CD14-positive monocyte (primary cell): ENCODE results near the gene KCTD19. TPM values are rescaled to one million over a fixed set of nuclear protein-coding genes. Genes with fewer than 3 reads are reported as not detected.

ENCODE experiments used
- DNase-seq, 3 donors: peaks; one replicate each; pipeline ENCODE4 v3.0.0-alpha.2; 2011 to 2022
- H2AFZ ChIP-seq: 2 replicates; pipeline ENCODE4 v1.6.0; 2012; ENCODE audit warnings: mild to moderate bottlenecking, low read depth, low read length, inconsistent platforms; ENCODE audit not compliant: insufficient read depth, poor library complexity, severe bottlenecking
- H3K27ac ChIP-seq, 2 donors: 1 replicate in 1 of 2; 2 replicates in 1 of 2; pipeline ENCODE4 v1.5.1; 2012 to 2013; ENCODE audit warnings: low read length in 2 of 2, control low read depth in 1 of 2, inconsistent platforms in 1 of 2, low read depth in 1 of 2, mild to moderate bottlenecking in 1 of 2
- H3K27me3 ChIP-seq, 2 donors: one replicate each; pipeline versions ENCODE4 v1.6.0 to v1.6.1; 2011 to 2013; ENCODE audit warnings: low read length in 2 of 2; ENCODE audit not compliant: control insufficient read depth in 2 of 2, insufficient read depth in 2 of 2
- H3K36me3 ChIP-seq, 2 donors: replicated peaks in 1 of 2; 1 replicate in 1 of 2; 2 replicates in 1 of 2; pipeline versions ENCODE4 v1.5.1 to v1.6.1; 2012 to 2013; ENCODE audit warnings: low read length in 2 of 2, control low read depth in 1 of 2, inconsistent platforms in 1 of 2, mild to moderate bottlenecking in 1 of 2; ENCODE audit not compliant: insufficient read depth in 2 of 2, control insufficient read depth in 1 of 2
- H3K4me1 ChIP-seq, 2 donors: 1 replicate in 1 of 2; 2 replicates in 1 of 2; pipeline versions ENCODE4 v1.5.1 to v1.6.1; 2012 to 2013; ENCODE audit warnings: low read length in 2 of 2, control low read depth in 1 of 2, inconsistent platforms in 1 of 2, mild to moderate bottlenecking in 1 of 2, moderate library complexity in 1 of 2; ENCODE audit not compliant: insufficient read depth in 2 of 2, control insufficient read depth in 1 of 2
- H3K4me2 ChIP-seq: replicated peaks from 2 replicates; pipeline ENCODE3; 2012; ENCODE audit warnings: low read length, moderate library complexity, mild to moderate bottlenecking; ENCODE audit not compliant: poor library complexity, severe bottlenecking; ENCODE audit errors: extremely low read depth
- H3K4me3 ChIP-seq, 3 experiments: fragments of 200-600 bp in 1 of 3; sonication (generic) in 1 of 3; replicated peaks in 1 of 3; 1 replicate in 2 of 3; 2 replicates in 1 of 3; pipeline ENCODE4 v1.5.1; 2011 to 2013; ENCODE audit warnings: low read length in 3 of 3, mild to moderate bottlenecking in 3 of 3, control low read depth in 2 of 3, low read depth in 2 of 3, inconsistent platforms in 1 of 3, moderate library complexity in 1 of 3
- H3K79me2 ChIP-seq: 2 replicates; pipeline ENCODE4 v1.6.0; 2012; ENCODE audit warnings: mild to moderate bottlenecking, control low read depth, inconsistent platforms, low read length, moderate library complexity; ENCODE audit not compliant: insufficient read depth
- H3K9ac ChIP-seq: 2 replicates; pipeline ENCODE4 v1.6.0; 2017; ENCODE audit warnings: low read length, mild to moderate bottlenecking; ENCODE audit not compliant: insufficient read depth, poor library complexity, severe bottlenecking
- H3K9me3 ChIP-seq, 2 donors: replicated peaks in 1 of 2; 1 replicate in 1 of 2; 2 replicates in 1 of 2; pipeline versions ENCODE4 v1.5.1 to v1.6.1; 2012 to 2013; ENCODE audit warnings: low read length in 2 of 2, control low read depth in 1 of 2; ENCODE audit not compliant: control insufficient read depth in 1 of 2, insufficient read depth in 1 of 2
- H4K20me1 ChIP-seq: 2 replicates; pipeline ENCODE4 v1.6.0; 2012; ENCODE audit warnings: mild to moderate bottlenecking, low read length, control low read depth, moderate library complexity; ENCODE audit not compliant: insufficient read depth
- H3K27ac Mint-ChIP-seq, 7 donors: one replicate each; pipeline ENCODE4 v1.8.0; 2020; ENCODE audit warnings: mild to moderate bottlenecking in 7 of 7, mixed read lengths in 7 of 7, moderate library complexity in 6 of 7, inconsistent platforms in 2 of 7
- H3K27me3 Mint-ChIP-seq, 3 donors: one replicate each; pipeline ENCODE4 v1.8.0; 2021 to 2022; ENCODE audit warnings: low read depth in 3 of 3, mild to moderate bottlenecking in 3 of 3, mixed read lengths in 3 of 3, moderate library complexity in 3 of 3, inconsistent platforms in 1 of 3
- H3K36me3 Mint-ChIP-seq, 2 donors: one replicate each; pipeline ENCODE4 v1.8.0; 2020; ENCODE audit warnings: mixed read lengths in 2 of 2, inconsistent platforms in 1 of 2, mild to moderate bottlenecking in 1 of 2
- H3K4me1 Mint-ChIP-seq: one replicate; pipeline ENCODE4 v1.8.0; 2020; ENCODE audit warnings: mild to moderate bottlenecking, mixed read lengths
- H3K4me3 Mint-ChIP-seq, 2 donors: one replicate each; pipeline ENCODE4 v1.8.0; 2020; ENCODE audit warnings: mild to moderate bottlenecking in 2 of 2, mixed read lengths in 2 of 2, moderate library complexity in 1 of 2
- H3K9me3 Mint-ChIP-seq, 7 donors: one replicate each; pipeline ENCODE4 v1.8.0; 2020 to 2022; ENCODE audit warnings: mixed read lengths in 7 of 7, mild to moderate bottlenecking in 6 of 7, moderate library complexity in 6 of 7, inconsistent platforms in 2 of 7
- WGBS: methylation state at CpG from one replicate; pipeline ENCODE4 v1.1.5; 2013; ENCODE audit warnings: missing lambda C conversion rate; ENCODE audit not compliant: insufficient coverage; 5-methylcytosine and 5-hydroxymethylcytosine counted together
- intact Hi-C, 2 donors: fragments of 100-400 bp; cut with micrococcal nuclease; formaldehyde crosslinking; loops; one replicate each; pipeline versions ENCODE4 v1.15.0 to v1.15.1; 2023
- polyA plus RNA-seq, 3 donors: library from polyadenylated mRNA; depleted of rRNA in 1 of 3; unstranded in 2 of 3; stranded (reverse) in 1 of 3; fragments of 300-500 nt in 2 of 3; fragments of >200 nt in 1 of 3; fragmentation: Illumina TruSeq in 2 of 3; gene quantifications; 1 replicate in 2 of 3; 2 replicates in 1 of 3; pipeline ENCODE4 v1.2.3, GENCODE V29; 2012 to 2021
- TF ChIP-seq, protein P1 (sequence below): fragments of 200-600 bp; IDR thresholded peaks from one replicate; pipeline ENCODE4 v1.8.0; 2022; ENCODE audit warnings: antibody characterized with exemption, mild to moderate bottlenecking

KCTD19 gene
- polyA plus RNA-seq, 3 donors, result not detected

DNA sequence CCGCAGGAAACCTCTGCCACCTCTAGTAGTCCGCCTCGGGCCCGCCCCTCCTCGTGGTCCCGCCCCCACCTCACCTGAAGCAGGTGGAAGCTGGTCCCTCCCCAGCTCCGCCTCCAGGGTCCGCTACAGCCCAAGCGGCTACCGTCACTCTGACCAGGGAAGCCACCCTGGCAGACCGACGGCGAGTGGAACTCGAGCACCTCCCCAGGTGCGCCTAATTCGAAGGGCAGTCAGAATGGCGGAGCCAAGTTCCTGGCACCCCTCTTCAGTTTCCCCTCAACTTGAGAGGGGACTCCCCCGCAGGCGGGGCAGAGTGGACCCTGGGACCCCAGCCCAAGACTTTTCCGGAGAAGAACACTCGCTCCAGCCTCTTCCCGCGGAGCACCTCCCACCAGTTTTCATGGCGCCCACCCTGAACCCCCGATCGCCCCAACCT, 79.8 kb downstream of the KCTD19 start:
- TF ChIP-seq, protein P1, sequence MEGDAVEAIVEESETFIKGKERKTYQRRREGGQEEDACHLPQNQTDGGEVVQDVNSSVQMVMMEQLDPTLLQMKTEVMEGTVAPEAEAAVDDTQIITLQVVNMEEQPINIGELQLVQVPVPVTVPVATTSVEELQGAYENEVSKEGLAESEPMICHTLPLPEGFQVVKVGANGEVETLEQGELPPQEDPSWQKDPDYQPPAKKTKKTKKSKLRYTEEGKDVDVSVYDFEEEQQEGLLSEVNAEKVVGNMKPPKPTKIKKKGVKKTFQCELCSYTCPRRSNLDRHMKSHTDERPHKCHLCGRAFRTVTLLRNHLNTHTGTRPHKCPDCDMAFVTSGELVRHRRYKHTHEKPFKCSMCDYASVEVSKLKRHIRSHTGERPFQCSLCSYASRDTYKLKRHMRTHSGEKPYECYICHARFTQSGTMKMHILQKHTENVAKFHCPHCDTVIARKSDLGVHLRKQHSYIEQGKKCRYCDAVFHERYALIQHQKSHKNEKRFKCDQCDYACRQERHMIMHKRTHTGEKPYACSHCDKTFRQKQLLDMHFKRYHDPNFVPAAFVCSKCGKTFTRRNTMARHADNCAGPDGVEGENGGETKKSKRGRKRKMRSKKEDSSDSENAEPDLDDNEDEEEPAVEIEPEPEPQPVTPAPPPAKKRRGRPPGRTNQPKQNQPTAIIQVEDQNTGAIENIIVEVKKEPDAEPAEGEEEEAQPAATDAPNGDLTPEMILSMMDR, result no peak
- H3K9ac ChIP-seq, result peak overlapping the region; percentile 85
- peak overlapping the region; percentile 71 to 97 (median 74) for H3K4me3 ChIP-seq
- no peaks in the 10 kb centered on the region for H3K9me3 ChIP-seq
- H3K4me1 Mint-ChIP-seq, result peaks cover 60% of the 10 kb centered on the region
- DNase-seq, result no peak
- H3K27me3 ChIP-seq, result peaks cover 24 to 32% of the 10 kb centered on the region in 2 donors
- peaks cover 0 to 4% of the 10 kb centered on the region in 2 donors for H3K36me3 ChIP-seq
- H3K36me3 Mint-ChIP-seq, result peaks cover 6 to 11% of the 10 kb centered on the region in 2 donors
- peaks cover 11% of the 10 kb centered on the region for H4K20me1 ChIP-seq
- peaks cover 39% of the 10 kb centered on the region for H3K79me2 ChIP-seq
- H3K4me2 ChIP-seq, result peak overlapping the region; percentile 87
- H3K9me3 Mint-ChIP-seq, result peaks cover 0 to 9% (median 4%) of the 10 kb centered on the region in 7 donors
- H3K4me3 Mint-ChIP-seq, result peak overlapping the region; percentile 92
- H3K27ac Mint-ChIP-seq, result peak overlapping the region; percentile 82 to 100 (median 99)
- H2AFZ ChIP-seq, result peak overlapping the region; percentile 76
- H3K27ac ChIP-seq, result peak overlapping the region; percentile 84 to 100
- peaks cover 22 to 41% (median 29%) of the 10 kb centered on the region in 3 donors for H3K27me3 Mint-ChIP-seq
- peaks cover 61 to 67% of the 10 kb centered on the region in 2 donors for H3K4me1 ChIP-seq
- intact Hi-C loops, result loop anchor here (1.0 to 10.0 kb wide), 6 partner anchors 20 to 552 kb away; partner anchors contain the start of genes E2F4 (in 2 of the 2), CMTM4 (in 1 of the 2), CTCF (in 1 of the 2) and TMEM208 (in 1 of the 2)
- under 1% methylated on average over 26 of the region's 26 CpGs for WGBS

DNA sequence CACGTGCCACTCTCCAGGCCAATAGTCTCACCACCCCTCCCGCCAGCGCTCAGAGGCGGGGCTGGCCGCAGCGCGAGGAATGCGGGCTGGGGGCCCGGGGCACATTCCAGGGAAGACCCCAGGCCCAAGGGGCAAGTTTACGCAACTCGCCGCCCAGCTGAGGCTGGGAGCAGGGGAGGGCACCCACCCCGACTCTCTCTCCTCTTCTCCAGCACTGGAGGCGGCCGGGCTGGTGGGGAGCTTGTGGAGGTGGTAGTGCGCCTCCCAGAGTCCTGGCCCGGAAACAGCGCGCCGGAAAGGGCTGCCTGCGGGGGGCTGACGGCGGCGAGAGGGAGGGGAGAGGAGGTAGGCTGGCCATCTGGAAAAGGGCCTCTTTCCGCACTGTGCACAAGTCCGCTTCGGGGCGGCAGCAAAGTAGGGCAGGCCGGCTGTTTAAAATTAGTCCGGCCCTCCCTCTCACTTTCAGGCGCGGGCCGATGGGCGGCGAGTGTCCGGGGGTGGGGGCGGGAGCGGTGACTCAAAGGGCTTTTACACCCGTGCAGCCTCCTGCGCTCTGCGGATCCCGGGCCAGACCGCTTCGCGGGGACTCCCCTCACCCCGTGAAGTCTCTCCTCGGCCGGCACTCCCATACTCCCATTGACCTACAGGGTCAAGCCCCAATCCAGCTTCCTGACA, 80.3 kb downstream of the KCTD19 start:
- under 1% methylated on average over 34 of the region's 48 CpGs for WGBS
- Mint-ChIP-seq H3K4me3 (peak overlapping the region; percentile 92), H3K27me3 (peaks cover 22 to 37% (median 29%) of the 10 kb centered on the region in 3 donors), H3K27ac (peak overlapping the region; percentile 99 to 100 (median 99)), H3K36me3 (peaks cover 11 to 16% of the 10 kb centered on the region in 2 donors), H3K4me1 (peaks cover 65% of the 10 kb centered on the region), H3K9me3 (peaks cover 0 to 9% (median 4%) of the 10 kb centered on the region in 7 donors)
- H3K4me2 ChIP-seq, result peak overlapping the region; percentile 87
- peak overlapping the region; percentile 85 for H3K9ac ChIP-seq
- H3K27me3 ChIP-seq, result peaks cover 24 to 32% of the 10 kb centered on the region in 2 donors
- TF ChIP-seq, protein P1, result peak; percentile 20
- peaks cover 16% of the 10 kb centered on the region for H4K20me1 ChIP-seq
- peaks cover 66 to 73% of the 10 kb centered on the region in 2 donors for H3K4me1 ChIP-seq
- peak overlapping the region; percentile 76 for H2AFZ ChIP-seq
- no peaks in the 10 kb centered on the region for H3K9me3 ChIP-seq
- intact Hi-C loops, result loop anchor here (1.0 to 10.0 kb wide), 6 partner anchors 19 to 551 kb away; partner anchors contain the start of genes E2F4 (in 2 of the 2), CMTM4 (in 1 of the 2), CTCF (in 1 of the 2) and TMEM208 (in 1 of the 2)
- peaks cover 45% of the 10 kb centered on the region for H3K79me2 ChIP-seq
- H3K4me3 ChIP-seq, result peak overlapping the region; percentile 71 to 97 (median 74)
- peak overlapping the region; percentile 84 to 100 for H3K27ac ChIP-seq
- H3K36me3 ChIP-seq, result peaks cover 0 to 6% of the 10 kb centered on the region in 2 donors
- peak; percentile 64 to 85 (median 78) for DNase-seq
